ENCODE measurements around the gene HAUS7.

- TF ChIP-seq CTCF (IDR thresholded peaks at IDR 0.05) (no peak), EZH2phosphoT487 (IDR thresholded peaks at IDR 0.05) (no peak), EZH2 (IDR thresholded peaks at IDR 0.05) (no peak)
These were observed 45.7 kb upstream of the HAUS7 start for GRCh38 chrX:153516073-153516472.
